A673 (cell line): ENCODE results near the gene PARVB. TPM values are rescaled to one million over a fixed set of nuclear protein-coding genes. Genes with fewer than 3 reads are reported as not detected.

Experiments used
- BruUV-seq: library from RNA; stranded (reverse); fragments of 400-500 nt; replicated peaks from 2 replicates; lab custom pipeline; 2021; lab: Mats Ljungman, UMichigan
- CTCF ChIA-PET: fragments of 300-600 bp; sonication (Branson Sonifier 250); formaldehyde crosslinking; loops from one replicate; lab custom pipeline; 2022; ENCODE audit warnings: antibody characterized with exemption; lab: Charles Lee
- POLR2A ChIA-PET: fragments of 300-600 bp; sonication (Branson Sonifier 250); formaldehyde crosslinking; loops from one replicate; lab custom pipeline; 2022; ENCODE audit warnings: antibody characterized with exemption; ENCODE audit not compliant: low non-redundant PET; lab: Charles Lee
- DNase-seq: peaks from one replicate; pipeline ENCODE4 v3.0.0-alpha.2; 2015; ENCODE audit warnings: low spot score
- H3K27ac ChIP-seq: fragments of 200-600 bp; sonication (generic); 2 replicates; pipeline ENCODE4 v1.5.1; 2016; ENCODE audit warnings: mixed run types, low read depth, mild to moderate bottlenecking, mixed read lengths, antibody characterized with exemption, low read length; ENCODE audit not compliant: poor library complexity, severe bottlenecking
- H3K27me3 ChIP-seq: fragments of 200-600 bp; sonication (generic); replicated peaks from 2 replicates; pipeline ENCODE4 v1.6.1; 2017; ENCODE audit warnings: mixed run types, low read depth, mild to moderate bottlenecking, mixed read lengths, antibody characterized with exemption, low read length; ENCODE audit not compliant: insufficient read depth, poor library complexity
- H3K36me3 ChIP-seq: fragments of 200-600 bp; sonication (generic); 2 replicates; pipeline ENCODE4 v1.6.1; 2016; ENCODE audit warnings: mixed run types, mild to moderate bottlenecking, mixed read lengths, antibody characterized with exemption, low read length; ENCODE audit not compliant: insufficient read depth, poor library complexity, severe bottlenecking
- H3K4me1 ChIP-seq: fragments of 200-600 bp; sonication (generic); 2 replicates; pipeline ENCODE4 v1.6.1; 2017; ENCODE audit warnings: mixed run types, mild to moderate bottlenecking, mixed read lengths, antibody characterized with exemption, low read length; ENCODE audit not compliant: insufficient read depth, poor library complexity, severe bottlenecking
- H3K4me3 ChIP-seq: fragments of 200-600 bp; sonication (generic); 2 replicates; pipeline ENCODE4 v1.5.1; 2016; ENCODE audit warnings: low read depth, mixed run types, mild to moderate bottlenecking, mixed read lengths, low read length; ENCODE audit not compliant: poor library complexity, severe bottlenecking
- H3K9me3 ChIP-seq: fragments of 200-600 bp; sonication (generic); 2 replicates; pipeline ENCODE4 v1.6.1; 2016; ENCODE audit warnings: mixed run types, low read depth, mild to moderate bottlenecking, mixed read lengths, antibody characterized with exemption, low read length; ENCODE audit not compliant: poor library complexity, severe bottlenecking
- EZH2 ChIP-seq: fragments of 200-600 bp; sonication (generic); IDR thresholded peaks from 2 replicates; pipeline ENCODE4 v1.6.1; 2017; ENCODE audit warnings: borderline replicate concordance, low read depth, mild to moderate bottlenecking, mixed read lengths, antibody characterized with exemption, low read length; ENCODE audit not compliant: poor library complexity, severe bottlenecking
- intact Hi-C: fragments of 100-400 bp; cut with micrococcal nuclease; formaldehyde crosslinking; loops from one replicate; pipeline ENCODE4 v1.10.0; 2022; ENCODE audit not compliant: unreplicated experiment
- total RNA-seq: library from RNA; stranded (reverse); gene quantifications from 2 replicates; pipeline ENCODE4 v1.2.3, GENCODE V29; 2021
- TF ChIP-seq, protein P1 (sequence below): fragments of 300-800, 200-600 bp; sonication (generic); conservative IDR thresholded peaks from 2 replicates; pipeline ENCODE4 v1.5.1; 2017; ENCODE audit warnings: low read depth, mild to moderate bottlenecking, antibody characterized with exemption, low read length, moderate library complexity, mixed read lengths

Gene PARVB
- total RNA-seq, 1 experiment from 2014 or later: 18.3 TPM

GRCh38 chr22:44192816-44193534 is 168.9 kb downstream of the PARVB start:
- intact Hi-C loops: no loop called here

GRCh38 chr22:44193535-44193891 is 169.4 kb downstream of the PARVB start:
- H3K27me3 ChIP-seq: no peaks in the 10 kb centered on the region
- H3K27ac ChIP-seq: no peak overlapping the region
- H3K4me1 ChIP-seq: no peaks in the 10 kb centered on the region
- no peak overlapping the region for H3K4me3 ChIP-seq
- no peaks in the 10 kb centered on the region for H3K36me3 ChIP-seq
- ChIA-PET POLR2A (no interaction called here), CTCF (interaction anchor here (0.6 kb wide), 1 partner anchor 846 kb away, joined by 8 read pairs; no protein-coding TSS in a partner anchor)
- no peak for TF ChIP-seq EZH2
- TF ChIP-seq, protein P1, sequence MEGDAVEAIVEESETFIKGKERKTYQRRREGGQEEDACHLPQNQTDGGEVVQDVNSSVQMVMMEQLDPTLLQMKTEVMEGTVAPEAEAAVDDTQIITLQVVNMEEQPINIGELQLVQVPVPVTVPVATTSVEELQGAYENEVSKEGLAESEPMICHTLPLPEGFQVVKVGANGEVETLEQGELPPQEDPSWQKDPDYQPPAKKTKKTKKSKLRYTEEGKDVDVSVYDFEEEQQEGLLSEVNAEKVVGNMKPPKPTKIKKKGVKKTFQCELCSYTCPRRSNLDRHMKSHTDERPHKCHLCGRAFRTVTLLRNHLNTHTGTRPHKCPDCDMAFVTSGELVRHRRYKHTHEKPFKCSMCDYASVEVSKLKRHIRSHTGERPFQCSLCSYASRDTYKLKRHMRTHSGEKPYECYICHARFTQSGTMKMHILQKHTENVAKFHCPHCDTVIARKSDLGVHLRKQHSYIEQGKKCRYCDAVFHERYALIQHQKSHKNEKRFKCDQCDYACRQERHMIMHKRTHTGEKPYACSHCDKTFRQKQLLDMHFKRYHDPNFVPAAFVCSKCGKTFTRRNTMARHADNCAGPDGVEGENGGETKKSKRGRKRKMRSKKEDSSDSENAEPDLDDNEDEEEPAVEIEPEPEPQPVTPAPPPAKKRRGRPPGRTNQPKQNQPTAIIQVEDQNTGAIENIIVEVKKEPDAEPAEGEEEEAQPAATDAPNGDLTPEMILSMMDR: no peak
- BruUV-seq: no TSS peak
- no peak for DNase-seq
- H3K9me3 ChIP-seq: no peaks in the 10 kb centered on the region
- intact Hi-C loops: no loop called here

More at GRCh38 chr22:44192816-44193534, 168.9 kb downstream of the PARVB start:
- H3K9me3 ChIP-seq: no peaks in the 10 kb centered on the region
- no peak for TF ChIP-seq EZH2
- TF ChIP-seq, protein P1: no peak
- H3K36me3 ChIP-seq: no peaks in the 10 kb centered on the region
- no peaks in the 10 kb centered on the region for H3K27me3 ChIP-seq
- no peak overlapping the region for H3K4me3 ChIP-seq
- no peak overlapping the region for H3K27ac ChIP-seq
- no TSS peak for BruUV-seq
- ChIA-PET CTCF (interaction anchor here (0.6 kb wide), 1 partner anchor 846 kb away, joined by 8 read pairs; no protein-coding TSS in a partner anchor), POLR2A (no interaction called here)
- DNase-seq: no peak
- no peaks in the 10 kb centered on the region for H3K4me1 ChIP-seq

DNA sequence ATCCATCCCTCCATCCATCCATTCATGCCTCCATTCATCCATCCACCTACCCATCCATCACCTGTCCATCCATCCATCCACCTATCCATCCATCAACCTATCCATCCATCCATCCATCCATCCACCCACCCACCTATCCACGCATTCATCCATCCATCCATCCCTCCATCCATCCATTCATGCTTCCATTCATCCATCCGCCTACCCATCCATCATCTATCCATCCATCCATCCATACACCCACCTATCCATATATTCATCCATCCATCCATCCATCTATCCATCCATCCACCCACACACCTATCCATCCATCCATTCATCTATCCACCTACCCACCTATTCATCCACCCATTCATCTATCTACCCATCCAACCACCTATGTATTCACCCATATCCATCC is 170.5 kb downstream of the PARVB start:
- Histone ChIP-seq H3K4me3 (no peak overlapping the region), H3K9me3 (no peaks in the 10 kb centered on the region), H3K4me1 (no peaks in the 10 kb centered on the region), H3K36me3 (no peaks in the 10 kb centered on the region), H3K27me3 (no peaks in the 10 kb centered on the region), H3K27ac (no peak overlapping the region)
- ChIA-PET POLR2A (no interaction called here), CTCF (no interaction called here)
- TF ChIP-seq, protein P1: no peak
- TF ChIP-seq EZH2: no peak
- BruUV-seq: no TSS peak
- intact Hi-C loops: no loop called here
- no peak for DNase-seq
